Endothelial cell of hepatic sinusoid (primary cell): Measurements from ENCODE around the gene HYAL3.
"Not testable (repeated sequence)": the region's sequence is repeated elsewhere in the genome, so short reads cannot be mapped to it uniquely, and the experiment has no call there.

ENCODE experiments used
- in situ Hi-C: cut with HindIII; loops from 2 replicates; pipeline ENCODE4 v1.10.0; 2017; ENCODE audit warnings: low sequenced_read_pairs

Gene HYAL3

GRCh38 chr3:50316657-50317242 is 17.5 kb upstream of the HYAL3 start:
- in situ Hi-C loops: no loop called here

DNA sequence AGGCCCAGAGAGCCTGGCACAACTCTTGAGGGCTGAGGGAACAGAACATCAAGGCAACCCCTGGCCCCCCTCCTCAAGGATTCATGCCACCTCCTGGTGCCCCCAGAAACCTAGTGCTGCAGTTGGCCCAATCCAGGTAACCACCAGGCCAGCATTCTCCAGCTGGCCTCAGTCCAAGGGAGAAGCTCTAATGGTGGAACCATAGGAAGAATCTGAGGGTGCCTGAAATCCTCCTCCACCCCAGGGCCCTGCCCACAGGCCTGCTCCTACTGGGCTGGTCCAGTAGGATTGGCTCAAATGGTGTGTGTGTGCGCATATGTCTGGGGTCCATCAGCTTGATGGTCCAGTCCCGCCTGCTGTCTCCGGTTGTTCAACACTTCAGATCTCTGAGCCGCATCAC is 15.6 kb upstream of the HYAL3 start:
- in situ Hi-C loops: no loop called here

- in situ Hi-C loops: no loop called here
Measured at GRCh38 chr3:50314342-50314741, 15.1 kb upstream of the HYAL3 start.

- in situ Hi-C loops: not testable (repeated sequence)
Measured at GRCh38 chr3:50312041-50312440, 12.8 kb upstream of the HYAL3 start.

DNA sequence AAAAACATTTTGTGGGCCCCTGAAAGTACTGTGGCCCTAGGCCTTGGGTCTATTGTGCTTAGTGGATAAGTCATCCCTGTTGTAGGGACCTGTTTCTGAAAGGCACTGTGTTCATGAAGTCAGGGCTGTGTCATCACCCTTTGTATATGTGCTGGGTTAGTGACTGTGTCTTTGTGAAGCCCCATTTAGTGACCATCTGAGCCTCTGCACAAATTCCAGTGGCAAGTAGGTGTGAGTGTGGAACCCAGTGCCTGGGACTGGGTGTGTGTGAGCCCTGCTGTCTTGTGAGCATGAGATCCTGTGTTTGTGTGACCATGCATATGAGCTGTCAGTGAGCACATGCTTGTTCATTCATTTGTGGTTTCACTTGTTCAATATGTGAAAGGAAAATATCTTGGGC is 5.4 kb upstream of the HYAL3 start:
- in situ Hi-C loops: no loop called here

- in situ Hi-C loops: no loop called here
Measured at GRCh38 chr3:50303013-50303815, 4.0 kb upstream of the HYAL3 start, which contains the start of gene HYAL1. Gene HYAL1, minus strand, starts transcription at chr3:50303574. Its CDS starts 618 bp downstream, at chr3:50302956.

GRCh38 chr3:50302095-50303012 is 3.1 kb upstream of the HYAL3 start:
- in situ Hi-C loops: no loop called here

DNA sequence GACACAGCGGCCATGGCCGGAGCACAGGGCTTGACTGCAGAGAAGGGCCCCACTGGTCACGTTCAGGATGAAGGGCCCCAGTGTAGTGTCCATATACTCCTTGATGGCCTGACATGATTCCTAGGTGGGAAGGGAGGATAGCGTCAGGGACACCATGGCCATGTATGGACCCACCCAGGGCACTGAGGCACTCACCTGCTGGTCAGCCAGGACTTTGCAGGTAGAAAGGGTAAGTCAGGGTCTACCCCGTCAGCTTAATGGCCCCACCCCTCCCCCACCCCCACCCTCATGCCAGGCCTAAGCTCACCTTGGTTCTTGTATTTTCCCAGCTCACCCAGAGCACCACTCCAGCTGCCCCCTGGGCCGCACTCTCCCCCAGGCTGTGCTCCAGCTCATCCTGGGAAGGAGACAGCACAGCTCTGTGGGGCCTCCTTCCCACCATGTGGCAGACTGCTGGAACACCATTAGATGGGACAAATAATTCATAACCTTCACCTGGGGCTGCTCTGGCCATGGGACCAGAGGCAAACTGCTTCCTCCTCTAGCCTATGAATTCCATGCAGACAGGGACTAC is 1.6 kb upstream of the HYAL3 start:
- in situ Hi-C loops: no loop called here

DNA sequence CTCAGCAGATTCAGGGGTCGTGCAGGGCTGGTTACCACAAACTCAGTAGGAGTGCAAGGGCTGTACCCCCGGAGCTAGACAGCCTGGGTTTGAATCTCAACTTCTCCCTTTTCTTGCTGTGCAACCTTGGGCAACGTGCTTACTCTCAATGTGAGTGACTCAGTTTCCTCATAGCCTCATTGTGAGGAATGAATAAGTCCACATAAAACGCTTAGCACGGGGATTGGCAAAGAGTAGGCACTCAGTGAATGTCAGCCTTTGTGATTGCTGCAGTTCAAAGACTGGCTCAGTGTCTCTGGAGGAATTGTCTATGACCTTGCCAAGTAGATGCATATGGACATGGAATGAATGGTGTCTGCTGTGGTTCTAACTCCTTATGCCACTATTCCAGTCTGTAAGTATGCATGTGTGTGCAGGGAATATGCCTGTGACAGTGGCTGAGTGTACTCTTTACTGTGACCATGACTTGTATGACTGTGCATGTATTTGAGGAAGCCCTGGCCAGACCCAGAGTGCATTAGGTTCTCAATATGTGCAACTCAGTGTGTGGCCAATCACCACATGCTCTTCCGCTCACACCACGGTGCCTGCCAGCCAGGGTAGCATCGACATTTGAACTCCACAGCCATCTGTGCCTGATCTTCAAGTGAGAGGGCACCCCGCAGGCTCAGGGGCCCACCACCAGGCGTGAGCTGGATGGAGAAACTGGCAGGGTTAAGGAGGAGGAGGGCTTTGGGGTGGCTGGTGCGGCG is 900 bp upstream of the HYAL3 start:
- in situ Hi-C loops: no loop called here

- in situ Hi-C loops: no loop called here
Measured at GRCh38 chr3:50299638-50299928, 378 bp upstream of the HYAL3 start.

DNA sequence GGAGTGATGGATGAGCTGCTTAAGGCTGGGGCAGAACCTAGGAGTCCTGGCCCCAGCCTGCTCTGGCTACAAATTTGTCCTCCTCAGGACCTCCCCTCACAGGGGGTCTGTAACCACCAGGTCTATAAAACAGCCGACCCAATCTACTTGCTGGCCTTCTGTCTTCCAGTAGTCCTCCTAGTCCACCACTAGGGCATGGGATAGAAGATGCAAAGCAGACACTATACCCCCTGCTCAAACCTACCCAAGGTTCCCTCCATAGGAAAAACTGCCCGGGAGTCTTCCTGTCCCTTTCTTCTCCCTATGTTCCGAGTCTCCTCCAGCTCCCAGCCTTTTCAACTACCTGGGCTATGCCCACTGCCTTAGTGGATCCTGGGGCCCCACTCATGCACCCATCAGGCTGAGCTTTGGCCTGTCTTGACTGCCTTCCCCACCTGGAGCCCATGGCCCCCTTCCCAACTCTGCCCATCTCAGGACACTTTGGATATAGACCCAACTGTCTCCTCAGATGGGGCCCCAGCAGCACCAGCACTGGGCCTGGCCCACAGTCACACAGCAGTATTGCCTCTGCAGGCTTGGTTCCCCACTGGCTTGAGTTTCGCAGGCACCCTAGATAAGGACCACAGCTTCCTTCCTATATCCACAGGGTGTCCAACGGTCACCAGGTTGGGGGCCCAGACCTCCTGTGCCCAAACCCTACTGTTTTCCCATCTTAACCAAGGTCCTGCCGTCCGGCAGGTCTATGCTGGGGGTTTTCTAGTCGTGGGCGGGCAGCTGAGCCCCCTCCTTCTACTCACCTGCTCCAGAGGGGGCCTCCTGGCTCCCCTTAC is 1.1 kb downstream of the HYAL3 start:
- in situ Hi-C loops: no loop called here

GRCh38 chr3:50297384-50297775 is 1.8 kb downstream of the HYAL3 start:
- in situ Hi-C loops: no loop called here

DNA sequence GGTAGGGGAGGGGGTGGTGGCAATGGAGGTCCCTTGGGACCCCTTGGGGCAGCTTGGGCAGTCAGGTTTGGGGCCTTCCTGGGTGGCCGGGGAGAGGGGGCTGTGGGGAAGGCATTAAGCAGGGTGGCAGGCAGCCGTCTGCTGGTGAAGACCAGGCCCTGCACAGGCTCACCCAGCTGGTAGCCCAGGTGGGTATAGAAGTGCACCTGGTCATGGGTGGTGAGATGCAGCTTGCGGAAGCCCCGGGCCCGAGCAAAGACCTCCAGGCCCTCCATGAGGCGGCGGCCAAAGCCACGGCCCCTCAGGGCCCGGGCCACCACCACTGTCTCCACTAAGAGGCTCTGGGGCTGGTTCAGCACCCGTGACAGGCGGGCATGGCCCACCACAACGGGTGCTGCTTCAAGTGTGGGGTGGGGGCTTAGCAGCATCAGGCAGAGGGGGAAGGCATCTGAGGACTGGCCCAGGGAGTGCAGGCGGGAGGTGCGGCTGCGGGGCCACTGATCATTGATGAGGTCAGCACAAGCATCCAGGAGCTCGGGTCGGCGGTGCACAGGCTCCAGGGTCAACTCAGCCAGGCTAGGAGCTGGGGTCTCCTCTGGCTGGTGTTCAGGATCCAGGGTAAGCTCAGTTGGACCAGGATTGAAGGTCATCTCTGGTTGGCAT is 2.4 kb downstream of the HYAL3 start:
- in situ Hi-C loops: no loop called here

DNA sequence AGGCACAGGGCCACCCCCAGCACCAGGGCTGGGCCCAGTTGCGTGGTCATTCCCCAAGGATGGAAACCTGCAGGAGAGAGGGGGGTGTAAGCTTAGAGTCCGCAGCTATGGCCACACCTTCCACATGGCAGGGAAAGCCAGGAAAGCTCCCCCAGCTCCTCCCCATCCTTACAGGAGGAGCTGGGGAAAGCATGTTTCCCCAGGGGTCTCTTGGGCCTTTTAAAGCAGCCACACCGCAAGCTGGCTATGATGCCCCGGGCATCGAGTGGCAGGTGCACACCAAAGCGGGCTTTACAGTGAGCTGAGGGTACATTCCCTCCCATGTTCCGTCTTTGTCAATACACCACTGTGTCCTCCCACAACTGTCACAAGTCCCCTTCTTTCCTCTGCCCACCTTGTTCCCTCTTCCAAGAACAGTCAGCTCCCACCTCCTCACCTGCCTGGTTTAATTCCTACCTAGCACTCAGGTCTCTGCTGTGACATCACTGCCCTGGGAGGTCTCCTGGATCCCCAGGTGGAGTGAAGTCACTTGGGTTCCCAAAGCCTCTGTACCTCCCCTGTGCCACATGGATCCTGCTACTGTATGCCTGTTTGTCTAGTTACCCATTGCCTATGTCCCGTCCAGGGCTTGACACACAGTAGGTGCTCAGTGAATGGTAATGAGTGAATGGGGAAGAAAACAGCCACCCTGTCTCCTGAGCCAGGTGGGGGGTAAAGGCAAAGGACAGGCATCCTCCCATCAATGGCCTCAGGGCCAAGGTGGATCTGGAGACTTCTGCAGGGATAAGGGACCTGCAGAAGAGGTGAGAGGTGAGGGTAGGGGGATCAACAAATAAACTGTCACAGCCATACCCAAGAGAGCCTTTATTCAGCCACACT is 3.4 kb downstream of the HYAL3 start:
- in situ Hi-C loops: no loop called here

DNA sequence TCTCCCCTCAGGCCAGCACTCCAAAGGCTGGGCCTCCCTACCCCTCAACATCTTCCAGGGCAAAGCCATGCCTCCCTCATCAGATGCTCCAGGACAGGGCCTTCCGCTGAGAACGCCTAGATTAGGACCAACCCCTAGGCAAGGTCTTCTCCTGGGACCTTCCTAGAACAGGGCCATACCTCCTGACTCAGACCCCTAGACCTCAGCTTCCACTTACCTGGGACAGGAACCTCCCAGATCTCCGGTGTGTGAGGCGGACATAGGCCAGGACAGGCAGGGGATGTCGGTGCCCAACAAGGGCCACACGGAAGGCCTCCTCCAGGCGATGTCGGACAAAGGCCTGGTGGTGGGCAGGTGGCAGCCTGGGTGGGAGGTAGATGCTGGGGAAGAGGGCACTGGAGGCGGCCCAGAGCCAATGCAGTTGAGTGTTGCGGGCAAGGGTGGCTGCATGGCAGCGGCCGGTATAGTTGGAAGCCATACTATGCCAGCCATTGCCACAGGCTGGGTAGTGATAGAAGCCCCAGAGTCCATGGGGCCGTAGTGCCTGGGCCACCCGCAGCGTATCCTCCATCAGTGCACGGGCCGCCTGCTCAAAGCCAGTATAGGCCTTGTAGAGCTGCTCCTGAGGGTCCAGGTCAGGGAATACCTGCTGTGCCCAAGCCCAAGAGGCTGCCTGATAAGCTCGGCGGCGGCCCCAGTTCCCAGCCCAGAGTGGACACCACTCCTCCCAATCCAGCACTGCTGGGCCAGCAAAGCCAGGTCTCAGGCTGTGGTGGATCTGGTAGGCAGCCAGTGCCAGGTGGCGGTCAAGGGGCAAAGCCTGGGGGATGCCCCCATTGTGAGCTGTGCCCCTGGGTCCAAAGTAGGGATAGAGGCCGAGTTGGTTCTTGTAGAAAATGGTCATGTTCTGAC is 4.5 kb downstream of the HYAL3 start:
- in situ Hi-C loops: no loop called here

GRCh38 chr3:50294089-50294488 is 5.1 kb downstream of the HYAL3 start:
- in situ Hi-C loops: no loop called here

GRCh38 chr3:50293079-50293801 is 6.0 kb downstream of the HYAL3 start:
- in situ Hi-C loops: no loop called here
